ACC112 (cell line): ENCODE results near the gene TPRG1.

Experiments used
- H2AFZ ChIP-seq: fragments of 200-600 bp; sonication (generic); one replicate; pipeline ENCODE4 v1.6.0; 2017; ENCODE audit warnings: antibody characterized with exemption, low read length; ENCODE audit not compliant: unreplicated experiment
- H3K27ac ChIP-seq: fragments of 200-600 bp; sonication (generic); 2 replicates; pipeline ENCODE4 v1.5.1; 2014; ENCODE audit warnings: low read depth, mild to moderate bottlenecking, antibody characterized with exemption, low read length, moderate library complexity
- H3K27me3 ChIP-seq: fragments of 200-600 bp; sonication (generic); 2 replicates; pipeline ENCODE4 v1.6.1; 2014; ENCODE audit warnings: mild to moderate bottlenecking, antibody characterized with exemption, low read length, moderate library complexity, mixed read lengths; ENCODE audit not compliant: insufficient read depth
- H3K36me3 ChIP-seq: fragments of 200-600 bp; sonication (generic); 2 replicates; pipeline ENCODE4 v1.6.1; 2016; ENCODE audit warnings: mild to moderate bottlenecking, antibody characterized with exemption, low read length, moderate library complexity, mixed read lengths; ENCODE audit not compliant: insufficient read depth
- H3K4me1 ChIP-seq: fragments of 200-600 bp; sonication (generic); one replicate; pipeline ENCODE4 v1.6.1; 2016; ENCODE audit warnings: low read length, mixed read lengths; ENCODE audit not compliant: insufficient read depth, unreplicated experiment, control insufficient read depth
- H3K4me3 ChIP-seq: fragments of 200-600 bp; sonication (generic); 2 replicates; pipeline ENCODE4 v1.5.1; 2014; ENCODE audit warnings: mild to moderate bottlenecking, low read depth, low read length
- H3K79me2 ChIP-seq: fragments of 200-600 bp; sonication (generic); one replicate; pipeline ENCODE4 v1.6.0; 2016; ENCODE audit warnings: low read length; ENCODE audit not compliant: control insufficient read depth, unreplicated experiment, insufficient read depth

Gene TPRG1

DNA sequence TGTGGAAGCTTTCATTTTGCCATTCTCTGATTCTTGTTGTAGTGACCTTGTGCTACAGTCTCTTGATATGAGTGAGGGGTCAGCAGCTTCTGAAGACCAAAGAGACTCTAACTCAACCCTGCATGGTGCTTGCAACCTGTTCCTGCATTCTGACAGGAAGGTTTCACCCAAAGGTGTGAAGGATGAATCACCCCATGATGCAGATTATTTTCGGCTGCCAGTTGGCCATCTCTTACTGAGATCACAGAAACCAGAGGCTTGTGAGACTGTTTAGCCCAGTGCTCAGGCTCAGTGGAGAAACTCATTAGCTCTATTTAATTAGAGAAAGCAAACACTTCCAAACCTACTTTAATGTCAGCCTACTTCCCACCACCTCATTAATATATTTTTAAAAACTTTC lies 29.2 kb upstream of the TPRG1 start:
- H3K36me3 ChIP-seq = no peaks in the 10 kb centered on the region
- H3K27ac ChIP-seq = no peak overlapping the region
- no peaks in the 10 kb centered on the region for H3K79me2 ChIP-seq
- no peak overlapping the region for H3K4me3 ChIP-seq
- no peak overlapping the region for H2AFZ ChIP-seq
- H3K4me1 ChIP-seq = no peaks in the 10 kb centered on the region
- H3K27me3 ChIP-seq = peaks cover 46% of the 10 kb centered on the region

DNA sequence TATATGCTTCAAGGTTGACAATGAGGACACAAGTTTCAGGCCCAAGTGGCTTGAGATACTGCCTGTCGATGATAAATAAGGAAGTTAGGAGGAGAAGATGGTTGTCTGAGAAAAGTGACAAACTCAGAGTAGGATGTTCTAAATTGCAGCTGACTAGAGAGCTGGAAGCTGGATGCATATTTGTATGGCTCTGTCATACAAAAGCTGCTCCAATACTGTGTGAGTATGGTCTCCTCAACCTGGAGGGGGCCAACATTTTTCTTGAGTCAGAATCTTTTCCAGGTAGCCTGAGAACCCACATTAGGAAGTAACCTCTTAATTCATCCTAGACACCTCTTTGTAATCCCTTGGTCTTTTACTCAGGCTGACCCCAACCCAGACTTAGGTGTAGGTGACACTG lies 28.4 kb upstream of the TPRG1 start:
- Histone ChIP-seq H3K36me3 (no peaks in the 10 kb centered on the region), H3K27ac (no peak overlapping the region), H2AFZ (no peak overlapping the region), H3K4me3 (no peak overlapping the region), H3K4me1 (no peaks in the 10 kb centered on the region), H3K79me2 (no peaks in the 10 kb centered on the region), H3K27me3 (peaks cover 40% of the 10 kb centered on the region)

DNA sequence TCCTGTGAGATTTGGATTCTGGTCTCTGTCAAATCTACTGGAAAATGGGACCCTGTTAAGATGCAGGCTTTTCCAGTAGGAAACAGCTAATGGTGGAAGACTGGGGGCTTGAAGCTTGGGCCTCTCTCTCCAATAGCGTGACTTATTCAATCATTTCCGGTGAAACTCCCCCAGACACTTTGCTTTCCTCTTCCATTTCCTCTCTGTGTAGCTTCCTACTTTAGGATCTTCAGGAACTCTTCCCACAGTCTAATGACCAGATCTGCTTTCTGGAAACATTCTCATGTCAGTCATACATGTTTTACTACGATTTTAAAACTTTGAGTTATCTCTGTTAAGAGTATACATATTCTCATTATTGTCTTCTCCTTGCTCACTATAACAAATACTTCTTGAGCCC lies 28.0 kb upstream of the TPRG1 start:
- no peak overlapping the region for H2AFZ ChIP-seq
- H3K79me2 ChIP-seq = no peaks in the 10 kb centered on the region
- H3K4me1 ChIP-seq = no peaks in the 10 kb centered on the region
- no peaks in the 10 kb centered on the region for H3K36me3 ChIP-seq
- no peak overlapping the region for H3K4me3 ChIP-seq
- H3K27me3 ChIP-seq = peaks cover 36% of the 10 kb centered on the region
- no peak overlapping the region for H3K27ac ChIP-seq

DNA sequence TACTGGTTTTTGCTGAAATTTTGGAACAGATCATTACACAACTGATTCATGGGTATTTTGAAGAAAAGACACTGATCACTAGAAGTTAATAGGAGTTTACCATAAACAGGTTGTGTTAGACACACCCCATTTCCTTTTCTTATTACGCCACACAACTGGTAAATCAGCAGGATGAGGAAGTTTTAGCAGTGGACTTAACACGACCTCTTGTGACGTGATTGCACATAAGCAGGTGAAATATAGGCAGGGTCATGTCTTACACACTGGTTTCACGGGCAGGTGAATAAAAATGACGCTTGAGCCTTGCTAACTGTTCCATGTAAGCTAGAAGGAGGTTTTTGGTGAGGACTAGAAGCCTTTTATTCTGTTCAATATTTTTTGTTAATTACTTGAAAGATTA lies 27.1 kb upstream of the TPRG1 start:
- Histone ChIP-seq H3K36me3 (no peaks in the 10 kb centered on the region), H3K27me3 (peaks cover 29% of the 10 kb centered on the region), H3K27ac (no peak overlapping the region), H3K4me3 (no peak overlapping the region), H3K79me2 (no peaks in the 10 kb centered on the region), H2AFZ (no peak overlapping the region), H3K4me1 (no peaks in the 10 kb centered on the region)

DNA sequence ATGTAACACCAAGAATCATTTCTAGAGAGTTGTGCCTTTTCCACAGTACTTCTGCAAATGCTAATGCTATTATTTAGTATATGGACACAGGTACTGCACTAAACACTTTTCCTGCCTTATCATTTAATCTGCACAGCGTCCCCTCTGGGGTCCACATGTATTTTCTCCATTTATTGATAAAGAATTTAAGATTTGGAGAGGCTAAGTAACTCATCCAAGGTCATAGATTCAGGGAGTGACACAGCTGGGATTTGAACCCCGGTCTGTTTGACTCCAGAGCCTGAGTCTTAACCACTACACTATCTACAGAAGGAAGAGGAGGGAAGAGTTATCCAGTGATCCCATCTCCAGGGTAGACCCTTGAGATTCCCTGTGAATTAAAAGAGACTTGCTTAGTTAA lies 24.9 kb upstream of the TPRG1 start:
- Histone ChIP-seq H3K4me3 (no peak overlapping the region), H3K36me3 (no peaks in the 10 kb centered on the region), H3K27me3 (peaks cover 8% of the 10 kb centered on the region; the same call in 1 of the 2 replicates), H2AFZ (no peak overlapping the region), H3K27ac (no peak overlapping the region), H3K79me2 (no peaks in the 10 kb centered on the region), H3K4me1 (no peaks in the 10 kb centered on the region)

DNA sequence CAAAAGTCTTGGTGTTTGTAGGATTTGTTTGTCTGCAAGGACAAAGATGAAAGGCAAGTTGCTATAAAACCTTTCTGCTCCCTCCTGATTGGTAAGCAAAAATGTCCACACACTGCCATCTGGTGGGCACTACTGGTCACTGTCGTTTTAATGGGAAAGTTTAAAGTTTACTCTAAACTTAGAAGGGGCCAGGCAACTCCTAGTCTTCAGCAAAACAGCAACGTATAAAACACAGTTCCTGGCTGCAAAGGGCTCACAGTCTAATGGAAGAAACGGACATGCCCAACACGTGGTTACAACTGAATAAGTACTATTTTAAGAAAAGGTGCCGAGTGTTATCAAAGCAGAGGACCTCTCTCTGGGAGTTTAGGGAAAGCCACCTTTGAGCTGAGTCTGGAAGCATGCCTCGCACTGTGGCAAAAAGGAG lies 23.7 kb upstream of the TPRG1 start:
- H3K27me3 ChIP-seq = peaks cover 3% of the 10 kb centered on the region; the same call in 1 of the 2 replicates
- H2AFZ ChIP-seq = no peak overlapping the region
- no peaks in the 10 kb centered on the region for H3K4me1 ChIP-seq
- no peak overlapping the region for H3K27ac ChIP-seq
- no peaks in the 10 kb centered on the region for H3K36me3 ChIP-seq
- no peaks in the 10 kb centered on the region for H3K79me2 ChIP-seq
- H3K4me3 ChIP-seq = no peak overlapping the region

DNA sequence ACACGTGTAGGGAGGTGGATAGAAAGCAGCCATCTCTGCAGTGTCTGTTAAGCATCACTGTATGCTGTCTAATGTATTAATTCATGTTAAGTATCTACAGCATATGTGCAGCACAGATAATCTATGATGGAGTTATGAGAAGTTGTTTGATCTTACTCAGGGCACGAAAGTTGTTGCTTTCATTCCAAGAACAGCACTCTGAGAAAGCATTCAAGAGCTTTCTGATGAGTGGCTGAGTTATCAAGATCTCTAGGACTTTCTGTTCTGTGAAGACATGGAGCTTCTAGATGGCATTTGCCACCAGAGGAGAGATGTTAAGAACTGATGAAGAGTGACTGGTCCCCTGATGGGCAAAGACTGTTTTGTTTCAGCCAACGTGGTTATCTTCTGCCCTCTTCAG lies 22.6 kb upstream of the TPRG1 start:
- Histone ChIP-seq H2AFZ (no peak overlapping the region), H3K4me3 (no peak overlapping the region), H3K27me3 (peaks cover 7% of the 10 kb centered on the region; the same call in 1 of the 2 replicates), H3K79me2 (no peaks in the 10 kb centered on the region), H3K27ac (no peak overlapping the region), H3K4me1 (no peaks in the 10 kb centered on the region), H3K36me3 (no peaks in the 10 kb centered on the region)

DNA sequence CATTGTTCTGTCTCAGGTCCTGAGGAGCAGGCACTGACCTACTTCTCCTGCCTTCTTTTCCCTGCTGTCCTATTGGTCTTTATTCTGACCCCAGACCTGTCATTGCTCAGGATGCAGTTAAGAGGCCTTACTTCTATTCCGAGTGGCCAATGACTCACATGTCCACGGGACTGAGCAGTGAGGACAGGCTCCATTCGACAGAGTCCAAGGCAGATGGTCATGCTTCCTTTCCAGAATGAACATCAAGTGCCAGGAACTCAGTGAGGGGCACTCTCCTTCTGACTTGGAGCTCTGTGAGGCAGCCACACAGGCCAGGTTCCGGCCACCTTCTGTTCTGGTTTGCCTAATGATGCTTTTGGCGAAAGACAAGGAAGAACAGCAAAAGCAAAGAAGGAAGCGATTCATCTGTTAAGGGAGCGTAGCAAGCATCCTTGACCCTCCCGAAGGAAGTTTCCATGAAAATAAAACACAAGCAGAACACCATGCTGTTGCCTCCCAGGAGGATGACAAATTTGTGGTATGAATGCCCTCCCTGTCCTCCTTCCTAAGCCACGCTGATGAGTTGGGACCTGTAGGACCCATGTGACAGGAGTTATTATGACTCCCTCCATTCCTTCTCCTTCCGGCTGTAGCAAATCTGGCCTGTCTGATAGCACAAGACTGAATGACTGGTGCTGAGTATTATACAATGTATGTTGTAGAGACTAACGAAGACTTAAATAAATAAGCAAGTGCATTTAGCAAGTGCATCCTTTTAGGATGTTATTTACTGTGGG lies 14.4 kb upstream of the TPRG1 start:
- Histone ChIP-seq H3K79me2 (no peaks in the 10 kb centered on the region), H3K4me3 (no peak overlapping the region)

DNA sequence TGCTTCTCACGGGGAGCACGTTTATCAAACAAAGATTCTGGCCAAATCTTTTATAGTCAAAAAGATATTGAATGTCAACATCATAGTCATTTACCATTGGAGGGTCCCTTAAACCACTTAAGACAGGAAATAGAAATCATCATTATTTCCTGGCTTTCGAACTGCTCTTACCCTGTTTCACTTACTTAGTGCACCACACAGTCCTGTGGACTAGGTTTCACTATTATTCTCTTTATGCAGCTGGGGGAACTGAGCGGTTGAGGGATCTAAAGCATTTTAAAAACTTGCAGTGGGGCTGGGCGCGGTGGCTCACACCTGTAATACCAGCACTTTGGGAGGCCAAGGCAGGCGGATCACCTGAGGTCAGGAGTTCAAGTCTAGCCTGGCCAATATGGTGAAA lies 13.7 kb upstream of the TPRG1 start:
- H2AFZ ChIP-seq = no peak overlapping the region

More for the DNA sequence above, 14.4 kb upstream of the TPRG1 start:
- Histone ChIP-seq H3K36me3 (no peaks in the 10 kb centered on the region), H3K27me3 (peaks cover 26% of the 10 kb centered on the region; the same call in 1 of the 2 replicates), H3K27ac (no peak overlapping the region), H3K4me1 (no peaks in the 10 kb centered on the region), H2AFZ (no peak overlapping the region)

DNA sequence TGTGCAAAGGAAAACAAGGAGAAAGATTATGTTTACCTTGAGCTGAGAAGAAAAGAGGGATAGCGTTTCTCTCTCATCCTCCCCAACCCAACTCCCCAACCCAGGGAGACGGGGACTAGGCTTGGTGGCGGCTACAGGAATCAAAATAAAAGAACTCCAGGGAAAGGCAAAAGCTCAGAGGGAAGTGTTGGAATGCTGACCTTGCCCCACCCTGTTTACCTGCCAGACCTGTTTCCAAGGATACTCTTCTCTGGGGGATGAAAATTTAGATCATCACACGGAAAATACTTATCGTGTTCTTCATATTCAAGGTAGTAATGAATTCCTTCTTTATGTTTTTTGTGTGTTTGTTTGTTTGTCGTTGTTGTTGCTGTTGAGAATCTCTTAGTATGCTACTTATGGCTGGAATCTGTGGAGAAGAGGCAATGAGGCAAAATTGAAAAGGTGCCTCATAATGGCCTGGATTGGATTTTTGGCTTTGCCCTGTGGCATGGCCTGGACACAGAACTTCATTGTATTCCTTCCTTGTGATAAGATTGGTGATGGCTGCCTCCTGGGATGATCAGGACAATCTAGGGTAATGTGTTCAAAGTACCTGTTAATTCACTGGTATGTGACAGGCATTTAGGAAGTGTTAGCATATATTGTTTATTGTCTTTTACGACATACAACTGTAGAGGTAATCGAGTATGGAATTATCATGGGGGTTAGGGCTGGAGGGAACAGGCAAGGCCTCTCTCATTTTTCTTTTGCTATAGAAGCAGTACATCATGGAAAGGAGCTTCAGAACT lies 11.1 kb upstream of the TPRG1 start:
- Histone ChIP-seq H3K27me3 (peaks cover 19% of the 10 kb centered on the region; the same call in 1 of the 2 replicates), H3K27ac (no peak overlapping the region), H3K36me3 (no peaks in the 10 kb centered on the region), H2AFZ (no peak overlapping the region), H3K4me3 (no peak overlapping the region), H3K4me1 (no peaks in the 10 kb centered on the region), H3K79me2 (no peaks in the 10 kb centered on the region)

More for the DNA sequence above, 13.7 kb upstream of the TPRG1 start:
- Histone ChIP-seq H3K79me2 (no peaks in the 10 kb centered on the region), H3K27ac (no peak overlapping the region), H3K27me3 (peaks cover 24% of the 10 kb centered on the region; the same call in 1 of the 2 replicates), H3K4me1 (no peaks in the 10 kb centered on the region), H3K4me3 (no peak overlapping the region), H3K36me3 (no peaks in the 10 kb centered on the region)
